ENCODE data around the gene SPIRE1. TPM values are rescaled to one million over a fixed set of nuclear protein-coding genes. Genes with fewer than 3 reads are reported as not detected.

Gene SPIRE1
- total and polyA plus RNA-seq, 2 of the 4 experiments (the other 2 are of a cell fraction): 11.6 to 31.4 TPM

DNA sequence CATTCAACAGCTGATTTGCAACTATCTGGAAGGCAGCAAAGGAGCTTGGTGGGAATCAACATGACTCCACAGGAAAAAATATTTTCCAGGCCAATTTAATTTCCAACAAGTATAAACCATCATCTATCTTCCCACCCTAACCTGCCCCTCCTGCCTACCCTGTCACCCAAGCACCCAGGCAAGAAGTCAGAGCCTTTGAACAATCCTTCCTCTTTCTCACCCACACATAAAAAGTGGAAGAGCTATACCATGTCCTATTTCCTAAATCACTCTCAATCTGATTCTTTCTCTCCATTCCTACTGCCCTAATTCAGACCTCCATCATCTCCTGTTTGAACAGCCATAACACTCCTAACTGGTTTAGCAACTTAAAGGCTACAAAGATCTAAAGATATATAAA, 12.7 kb downstream of the SPIRE1 start:
- Histone ChIP-seq H3K4ac (ENCODE audit: low read depth, low read length) (no peak overlapping the region), H4K20me1 (ENCODE audit: insufficient read depth, low read length) (peaks cover 28% of the 10 kb centered on the region; the same call in 1 of the 2 replicates), H3K18ac (ENCODE audit: low read depth, low read length) (no peak overlapping the region; the same call in 1 of the 2 replicates), H2AK9ac (replicated peaks; ENCODE audit: low read depth, low read length, poor library complexity) (no peak overlapping the region), H3K36me3 (ENCODE audit: control insufficient read depth, insufficient read depth, low read length) (no peaks in the 10 kb centered on the region; the same call in 1 of the 2 replicates), H3K9me1 (ENCODE audit: insufficient read depth, low read length) (peaks cover 14% of the 10 kb centered on the region), H4K5ac (ENCODE audit: low read depth, low read length) (no peak overlapping the region), H3K27me3 (ENCODE audit: control insufficient read depth, insufficient read depth, low read length) (no peaks in the 10 kb centered on the region), H2AK5ac (ENCODE audit: low read depth, low read length) (no peak overlapping the region), H2BK120ac (ENCODE audit: low read depth, low read length) (no peak overlapping the region), H3K4me1 (ENCODE audit: control insufficient read depth, insufficient read depth, low read length) (peaks cover 14% of the 10 kb centered on the region), H3K56ac (ENCODE audit: extremely low read depth, insufficient read depth, low read length) (no peak overlapping the region), H3K4me3 (ENCODE audit: insufficient read depth, low read depth, low read length) (no peak overlapping the region), H2BK20ac (ENCODE audit: low read depth, low read length) (no peak overlapping the region), H4K8ac (ENCODE audit: low read depth in 2 of 2, low read length in 2 of 2) (no peak overlapping the region), H3K9me3 (ENCODE audit: control insufficient read depth, insufficient read depth, low read length) (no peaks in the 10 kb centered on the region), H3K4me2 (ENCODE audit: low read depth, low read length) (no peak overlapping the region), H4K91ac (ENCODE audit: insufficient read depth, low read depth, low read length) (no peak overlapping the region), H3K79me1 (ENCODE audit: low read depth in 1 of 2, low read length in 2 of 2) (peaks cover 20 to 76% of the 10 kb centered on the region in 2 experiments), H2BK15ac (ENCODE audit: low read depth, low read length) (no peak overlapping the region), H3K27ac (ENCODE audit: insufficient read depth, low read length) (no peak overlapping the region), H3K23ac (ENCODE audit: low read depth, low read length) (peak overlapping the region; percentile 31; the same call in 1 of the 2 replicates), H3K14ac (replicated peaks; ENCODE audit: low read depth, low read length) (no peak overlapping the region), H3K9ac (ENCODE audit: low read depth, low read length) (no peak overlapping the region), H2BK5ac (ENCODE audit: low read depth, low read length, poor library complexity, severe bottlenecking) (no peak overlapping the region), H2AFZ (replicated peaks; ENCODE audit: low read length, poor library complexity) (no peak overlapping the region)
- BruUV-seq (replicated peaks): no TSS peak
- CTCF ChIA-PET: no interaction called here
- in situ Hi-C loops (cut with MboI; ENCODE audit: low sequenced_read_pairs): no loop called here
- intact Hi-C loops (cut with micrococcal nuclease): no loop called here
- dilution Hi-C loops (cut with HindIII; ENCODE audit: low sequenced_read_pairs, unreplicated experiment): no loop called here
- no peak for DNase-seq
- no peak for TF ChIP-seq RAD21 (IDR thresholded peaks at IDR 0.05; ENCODE audit: low read length)
- no peak for TF ChIP-seq MAZ (IDR thresholded peaks at IDR 0.05; ENCODE audit: borderline replicate concordance, low read depth, low read length)
- no peak for TF ChIP-seq MAFK (IDR thresholded peaks at IDR 0.05; ENCODE audit: low read depth, low read length)
- no peak for TF ChIP-seq RFX5 (IDR thresholded peaks at IDR 0.05; ENCODE audit: low read depth, low read length)
- TF ChIP-seq CHD1 (IDR thresholded peaks at IDR 0.05; ENCODE audit: low read depth, low read length): no peak
- TF ChIP-seq SMC3 (IDR thresholded peaks at IDR 0.05; ENCODE audit: low read depth, low read length): no peak
- no peak for TF ChIP-seq FOS (IDR thresholded peaks at IDR 0.05; ENCODE audit: low read depth, low read length)
- TF ChIP-seq USF2 (IDR thresholded peaks at IDR 0.05; ENCODE audit: low read depth, low read length): no peak
- TF ChIP-seq ELK1 (IDR thresholded peaks at IDR 0.05; ENCODE audit: borderline replicate concordance, low read depth, low read length): no peak
- TF ChIP-seq CEBPB (IDR thresholded peaks at IDR 0.05; ENCODE audit: low read depth, low read length): no peak
- TF ChIP-seq CTCF (conservative IDR thresholded peaks at IDR 0.05; ENCODE audit: low read depth, low read length): no peak
- no peak for TF ChIP-seq NFE2L2 (IDR thresholded peaks at IDR 0.05; ENCODE audit: low read depth, low read length)
- TF ChIP-seq MXI1 (IDR thresholded peaks at IDR 0.05; ENCODE audit: borderline replicate concordance, low read depth, low read length): no peak
- TF ChIP-seq BHLHE40 (IDR thresholded peaks at IDR 0.05; ENCODE audit: low read depth, low read length): no peak
- TF ChIP-seq RCOR1 (IDR thresholded peaks at IDR 0.05; ENCODE audit: insufficient replicate concordance, low read length): no peak
- POLR2A ChIA-PET (ENCODE audit: unreplicated experiment): interaction anchor here (0.6 kb wide), 1 partner anchor 9 kb away, joined by 7 read pairs; no protein-coding TSS in a partner anchor
- ATAC-seq (ENCODE audit: low read depth): no peak

All from IMR-90 (cell line).